Liver (tissue), 3 donors: ENCODE data around the gene FAM53B.

Experiments used
- EGR1 ChIP-seq, 2 donors: IDR thresholded peaks; 2 replicates each; pipeline ENCODE4 v1.6.1; 2016 to 2018; ENCODE audit warnings: antibody characterized with exemption in 2 of 2, low read depth in 2 of 2
- GABPA ChIP-seq, 2 donors: IDR thresholded peaks in 1 of 2; conservative IDR thresholded peaks in 1 of 2; 2 replicates each; pipeline ENCODE4 v1.6.1; 2016; ENCODE audit warnings: antibody characterized with exemption in 2 of 2, mild to moderate bottlenecking in 1 of 2, moderate library complexity in 1 of 2
- SP1 ChIP-seq: IDR thresholded peaks from 2 replicates; pipeline ENCODE4 v1.6.1; 2018; ENCODE audit warnings: antibody characterized with exemption, mild to moderate bottlenecking
- TAF1 ChIP-seq: conservative IDR thresholded peaks from 2 replicates; pipeline ENCODE4 v1.6.1; 2016; ENCODE audit warnings: antibody characterized with exemption, mild to moderate bottlenecking
- YY1 ChIP-seq: IDR thresholded peaks from 2 replicates; pipeline ENCODE4 v1.6.1; 2016; ENCODE audit warnings: antibody characterized with exemption, mild to moderate bottlenecking
- TF ChIP-seq, protein P1 (sequence below): fragments of 150-350 bp; IDR thresholded peaks from 2 replicates; pipeline ENCODE4 v1.5.1; 2017; ENCODE audit warnings: improper control_type of control experiment, low read depth, low read length; ENCODE audit not compliant: missing input control
- donor health status: healthy.
- donor health status: healthy.

DNA sequence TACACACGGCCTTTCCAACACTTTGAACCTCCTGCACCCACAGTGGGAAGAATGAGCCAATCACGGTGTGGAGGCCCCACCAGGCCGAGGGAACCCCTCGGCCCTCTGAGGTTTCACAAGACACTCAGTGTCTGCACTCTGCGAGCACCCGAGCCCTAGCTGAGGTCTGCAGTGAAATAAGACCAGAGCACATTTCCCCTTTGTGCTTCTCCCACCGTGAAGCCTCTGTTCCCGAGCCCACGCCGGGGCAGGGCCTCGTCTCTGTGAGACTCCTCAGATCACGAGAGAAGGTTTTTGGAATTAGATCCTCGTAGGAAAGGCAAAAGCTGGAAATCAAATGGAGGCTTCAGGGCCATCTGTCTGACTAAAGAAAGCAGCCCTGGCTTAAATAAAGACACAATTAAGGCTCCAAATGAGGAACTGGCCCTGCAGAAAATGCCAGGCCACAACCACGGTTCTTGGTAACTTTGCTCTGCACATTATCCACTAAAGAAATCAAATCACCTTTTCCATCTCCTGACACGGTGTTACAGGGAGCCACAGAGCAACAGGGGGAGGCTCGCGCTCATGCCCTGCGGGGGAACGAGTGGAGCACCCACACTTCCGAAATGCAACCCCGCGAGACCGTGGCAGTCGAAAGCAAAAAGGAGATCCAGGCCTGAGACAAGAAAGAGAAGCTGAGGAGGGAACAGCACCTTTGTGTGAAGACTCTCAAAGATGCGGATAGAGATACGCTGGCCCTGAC lies 43.7 kb downstream of the FAM53B start:
- TF ChIP-seq, protein P1, sequence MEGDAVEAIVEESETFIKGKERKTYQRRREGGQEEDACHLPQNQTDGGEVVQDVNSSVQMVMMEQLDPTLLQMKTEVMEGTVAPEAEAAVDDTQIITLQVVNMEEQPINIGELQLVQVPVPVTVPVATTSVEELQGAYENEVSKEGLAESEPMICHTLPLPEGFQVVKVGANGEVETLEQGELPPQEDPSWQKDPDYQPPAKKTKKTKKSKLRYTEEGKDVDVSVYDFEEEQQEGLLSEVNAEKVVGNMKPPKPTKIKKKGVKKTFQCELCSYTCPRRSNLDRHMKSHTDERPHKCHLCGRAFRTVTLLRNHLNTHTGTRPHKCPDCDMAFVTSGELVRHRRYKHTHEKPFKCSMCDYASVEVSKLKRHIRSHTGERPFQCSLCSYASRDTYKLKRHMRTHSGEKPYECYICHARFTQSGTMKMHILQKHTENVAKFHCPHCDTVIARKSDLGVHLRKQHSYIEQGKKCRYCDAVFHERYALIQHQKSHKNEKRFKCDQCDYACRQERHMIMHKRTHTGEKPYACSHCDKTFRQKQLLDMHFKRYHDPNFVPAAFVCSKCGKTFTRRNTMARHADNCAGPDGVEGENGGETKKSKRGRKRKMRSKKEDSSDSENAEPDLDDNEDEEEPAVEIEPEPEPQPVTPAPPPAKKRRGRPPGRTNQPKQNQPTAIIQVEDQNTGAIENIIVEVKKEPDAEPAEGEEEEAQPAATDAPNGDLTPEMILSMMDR = no peak
- no peak for TF ChIP-seq EGR1 (IDR thresholded peaks at IDR 0.05; ENCODE audit: low read depth in 2 of 2)
- no peak for TF ChIP-seq TAF1
- no peak for TF ChIP-seq GABPA (IDR thresholded peaks at IDR 0.05 in 1 of 2, conservative IDR thresholded peaks at IDR 0.05 in 1 of 2)
- no peak for TF ChIP-seq SP1
- no peak for TF ChIP-seq YY1
